Effector memory CD8-positive, alpha-beta T cell (primary cell): ENCODE measurements around the gene L1CAM.

ENCODE experiments used
- ATAC-seq: fragments of 150-1000 bp; cut with Tn5 transposase; replicated peaks from 2 replicates; pipeline ENCODE4 v1.10.0; 2021; ENCODE audit warnings: mild to moderate bottlenecking, moderate library complexity
- DNase-seq, 3 experiments: peaks; one replicate each; pipeline ENCODE4 v3.0.0; 2021
- H3K27ac Mint-ChIP-seq, 2 donors: one replicate each; pipeline ENCODE4 v1.8.0; 2022; ENCODE audit warnings: mild to moderate bottlenecking in 2 of 2, mixed read lengths in 2 of 2, moderate library complexity in 2 of 2
- H3K27me3 Mint-ChIP-seq, 2 donors: one replicate each; pipeline ENCODE4 v1.8.0; 2022; ENCODE audit warnings: mixed read lengths in 2 of 2
- H3K36me3 Mint-ChIP-seq: one replicate; pipeline ENCODE4 v1.8.0; 2022; ENCODE audit warnings: mild to moderate bottlenecking, moderate library complexity, mixed read lengths; ENCODE audit not compliant: insufficient read depth
- H3K4me1 Mint-ChIP-seq, 2 donors: one replicate each; pipeline ENCODE4 v1.8.0; 2022; ENCODE audit warnings: low read depth in 2 of 2, mixed read lengths in 2 of 2
- H3K4me3 Mint-ChIP-seq, 2 donors: one replicate each; pipeline ENCODE4 v1.8.0; 2022; ENCODE audit warnings: mild to moderate bottlenecking in 2 of 2, mixed read lengths in 2 of 2, moderate library complexity in 2 of 2
- H3K9me3 Mint-ChIP-seq, 2 donors: one replicate each; pipeline ENCODE4 v1.8.0; 2022; ENCODE audit warnings: mixed read lengths in 2 of 2

Gene L1CAM

DNA sequence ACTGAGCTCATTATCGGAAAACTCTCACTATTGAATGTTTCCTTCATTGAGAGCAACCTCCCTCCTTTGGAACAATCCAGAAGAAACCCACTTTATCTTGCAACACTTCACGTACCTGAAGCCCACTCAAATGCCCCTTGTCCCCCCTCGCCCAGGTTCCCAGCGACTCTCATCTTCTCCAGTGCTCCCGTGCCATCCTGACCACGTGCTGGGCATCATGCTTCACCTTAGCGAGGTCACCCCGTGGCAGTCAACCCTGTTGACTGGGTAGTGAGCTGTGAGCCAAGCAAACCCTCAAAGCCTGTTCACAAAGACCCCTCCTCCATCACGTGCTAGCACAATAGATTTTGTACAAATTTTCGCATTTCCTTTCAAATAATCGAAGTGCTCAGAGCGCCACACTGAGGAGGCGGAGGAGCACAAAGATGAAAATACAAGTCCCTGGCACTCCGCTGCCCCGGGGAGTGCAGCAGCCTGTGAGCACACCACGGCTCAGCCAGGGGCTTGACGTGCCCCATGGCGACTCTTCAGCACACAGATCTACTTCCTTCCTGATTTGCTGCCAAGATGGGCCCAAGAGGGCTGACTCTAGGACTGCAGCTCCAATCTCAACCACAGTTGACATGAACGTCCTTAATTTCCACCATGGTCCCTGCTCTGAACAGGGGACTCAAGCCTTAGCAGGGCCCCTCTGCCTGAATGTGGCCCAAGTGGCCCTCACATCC is 71.2 kb downstream of the L1CAM start:
- ATAC-seq: no peak
- no peak for DNase-seq
- Mint-ChIP-seq H3K36me3 (no peaks in the 10 kb centered on the region), H3K4me3 (peak overlapping the region; percentile 41 to 64), H3K27me3 (no peaks in the 10 kb centered on the region), H3K27ac (peak overlapping the region; percentile 23 to 77), H3K4me1 (peaks cover 31% of the 10 kb centered on the region in 2 donors), H3K9me3 (no peaks in the 10 kb centered on the region)

DNA sequence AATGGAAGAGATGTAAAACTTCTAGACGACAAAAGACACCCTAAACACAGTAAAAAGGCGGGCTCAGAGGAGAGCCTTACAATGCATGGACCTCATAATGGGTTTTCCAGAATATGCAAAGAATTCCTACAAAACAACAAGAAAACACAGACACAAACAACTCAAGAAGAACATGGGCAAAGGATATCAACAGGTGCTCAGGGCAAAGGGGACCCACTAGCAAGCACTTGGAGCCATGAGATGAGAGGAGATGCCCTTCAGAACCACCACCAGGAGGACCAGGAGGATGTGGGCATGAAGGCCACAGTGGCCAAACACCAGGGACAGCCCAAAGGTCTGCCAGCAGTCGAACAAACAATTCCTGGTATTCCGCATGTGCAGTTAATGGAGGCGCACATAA is 72.8 kb downstream of the L1CAM start:
- DNase-seq: no peak
- no peak overlapping the region for H3K4me3 Mint-ChIP-seq
- no peaks in the 10 kb centered on the region for H3K9me3 Mint-ChIP-seq
- peaks cover 28 to 29% of the 10 kb centered on the region in 2 donors for H3K4me1 Mint-ChIP-seq
- H3K36me3 Mint-ChIP-seq: no peaks in the 10 kb centered on the region
- H3K27ac Mint-ChIP-seq: no peak overlapping the region
- no peaks in the 10 kb centered on the region for H3K27me3 Mint-ChIP-seq
- no peak for ATAC-seq

GRCh38 chrX:153812220-153812619 is 73.8 kb downstream of the L1CAM start:
- DNase-seq: no peak
- no peaks in the 10 kb centered on the region for H3K36me3 Mint-ChIP-seq
- peaks cover 24 to 25% of the 10 kb centered on the region in 2 donors for H3K4me1 Mint-ChIP-seq
- ATAC-seq: no peak
- no peak overlapping the region for H3K4me3 Mint-ChIP-seq
- no peak overlapping the region for H3K27ac Mint-ChIP-seq
- H3K9me3 Mint-ChIP-seq: no peaks in the 10 kb centered on the region
- no peaks in the 10 kb centered on the region for H3K27me3 Mint-ChIP-seq
